K562 (cell line): ENCODE measurements around the gene SLC38A8. TPM values are rescaled to one million over a fixed set of nuclear protein-coding genes. Genes with fewer than 3 reads are reported as not detected.

Experiments used
- ATAC-seq: fragments of 200-7000 bp; cut with Tn5 transposase; 3 replicates; pipeline ENCODE4 v1.9.1; 2020; ENCODE audit warnings: moderate library complexity
- BruUV-seq: library from RNA; stranded (reverse); fragments of 400-500 nt; replicated peaks from 2 replicates; lab custom pipeline; 2021; lab: Mats Ljungman, UMichigan
- CTCF ChIA-PET: fragments of 300-600 bp; formaldehyde crosslinking; extraction: SDS; loops from one replicate; lab custom pipeline; 2021; ENCODE audit warnings: low intra/inter-chr PET ratio; lab: Yijun Ruan, JAX
- POLR2A ChIA-PET: fragments of 300-600, 350-650 bp; sonication (Branson Sonifier 250); formaldehyde crosslinking; extraction: SDS; loops from one replicate; lab custom pipeline; 2021; ENCODE audit warnings: antibody characterized with exemption, inconsistent platforms; lab: Yijun Ruan, JAX
- DNase-seq, 4 experiments: peaks; one replicate each; pipeline versions ENCODE4 v3.0.0 to v3.0.0-alpha.2; 2011 to 2018; ENCODE audit warnings: low spot score in 3 of 4, mixed read lengths in 3 of 4; ENCODE audit errors: extremely low read depth in 1 of 4
- FAIRE-seq: peaks from 2 replicates; lab custom pipeline; 2011; peaks lifted over from hg19 to GRCh38; lab: Jason Lieb, UNC
- H2AFZ ChIP-seq: 2 replicates; pipeline ENCODE4 v1.6.0; 2011; ENCODE audit warnings: low read depth, low read length, control low read depth, inconsistent platforms
- H3K27ac ChIP-seq: fragments of 200-600 bp; 3 replicates; pipeline ENCODE4 v1.8.0; 2011; ENCODE audit warnings: low read depth, mild to moderate bottlenecking, control low read depth, inconsistent platforms, low read length, moderate library complexity, mixed read lengths; ENCODE audit errors: extremely low read depth
- H3K27me3 ChIP-seq, 2 experiments: fragments of 300-600 bp in 1 of 2; 2 replicates in 1 of 2; 3 replicates in 1 of 2; pipeline versions ENCODE4 v1.6.0 to v1.8.0; 2011; ENCODE audit warnings: inconsistent platforms in 2 of 2, low read length in 2 of 2, mild to moderate bottlenecking in 1 of 2, mixed read lengths in 1 of 2, moderate library complexity in 1 of 2; ENCODE audit not compliant: control insufficient read depth in 2 of 2, insufficient read depth in 2 of 2
- H3K36me3 ChIP-seq: fragments of 300-600 bp; 3 replicates; pipeline ENCODE4 v1.8.0; 2011; ENCODE audit warnings: mild to moderate bottlenecking, low read length, inconsistent platforms; ENCODE audit not compliant: control insufficient read depth, insufficient read depth
- H3K4me1 ChIP-seq, 2 experiments: fragments of 200-600 bp in 1 of 2; replicated peaks in 1 of 2; 2 replicates in 1 of 2; 3 replicates in 1 of 2; pipeline versions ENCODE4 v1.5.1 to v1.8.0; 2011; ENCODE audit warnings: inconsistent platforms in 2 of 2, low read length in 2 of 2, mild to moderate bottlenecking in 1 of 2, mixed read lengths in 1 of 2, moderate library complexity in 1 of 2; ENCODE audit not compliant: control insufficient read depth in 2 of 2, insufficient read depth in 2 of 2
- H3K4me2 ChIP-seq: 2 replicates; pipeline ENCODE4 v1.6.1; 2011; ENCODE audit warnings: low read length, control low read depth, inconsistent platforms, mixed read lengths; ENCODE audit not compliant: insufficient read depth
- H3K4me3 ChIP-seq: fragments of 200-600 bp; sonication (generic), shearing (Covaris generic); 2 replicates; pipeline ENCODE4 v1.5.1; 2016; ENCODE audit warnings: control low read depth, inconsistent platforms
- H3K79me2 ChIP-seq: fragments of 200-600 bp; 3 replicates; pipeline ENCODE4 v1.8.0; 2011; ENCODE audit warnings: low read length, inconsistent platforms; ENCODE audit not compliant: control insufficient read depth, insufficient read depth
- H3K9ac ChIP-seq, 2 experiments: 2 replicates each; pipeline versions ENCODE4 v1.6.0 to v1.6.1; 2011; ENCODE audit warnings: low read depth in 2 of 2, low read length in 2 of 2, control low read depth in 1 of 2, inconsistent platforms in 1 of 2, mild to moderate bottlenecking in 1 of 2, mixed read lengths in 1 of 2; ENCODE audit not compliant: insufficient read depth in 1 of 2
- H3K9me1 ChIP-seq: one replicate; pipeline ENCODE4 v1.6.0; 2011; ENCODE audit warnings: inconsistent platforms, mild to moderate bottlenecking, low read length, moderate library complexity; ENCODE audit not compliant: control insufficient read depth, insufficient read depth
- H3K9me3 ChIP-seq: replicated peaks from 2 replicates; pipeline ENCODE4 v1.5.1; 2011; ENCODE audit warnings: low read depth, low read length, inconsistent platforms; ENCODE audit not compliant: control insufficient read depth, insufficient read depth
- H4K20me1 ChIP-seq: replicated peaks from 2 replicates; pipeline ENCODE4 v1.6.1; 2011; ENCODE audit warnings: low read length, inconsistent platforms, mixed read lengths; ENCODE audit not compliant: control insufficient read depth, insufficient read depth
- BDP1 ChIP-seq: IDR thresholded peaks from 3 replicates; pipeline ENCODE4 v1.6.1; 2011; ENCODE audit not compliant: insufficient read length, insufficient read depth
- FOXM1 ChIP-seq, 2 experiments: fragments of 450-650 bp in 1 of 2; sonication (generic) in 1 of 2; formaldehyde crosslinking in 1 of 2; IDR thresholded peaks; 2 replicates each; pipeline versions ENCODE4 v1.6.1 to v1.9.0; 2017 to 2022; ENCODE audit warnings: low read depth in 2 of 2, mild to moderate bottlenecking in 2 of 2, missing genetic modification reagents in 1 of 2, moderate library complexity in 1 of 2
- GABPB1 ChIP-seq: sonication (generic); formaldehyde crosslinking; IDR thresholded peaks from 2 replicates; pipeline ENCODE4 v1.8.0; 2022; ENCODE audit warnings: mild to moderate bottlenecking, missing genetic modification reagents
- HLTF ChIP-seq: fragments of 450-650 bp; IDR thresholded peaks from 2 replicates; pipeline ENCODE4 v1.6.1; 2016
- KDM2B ChIP-seq: fragments of 250-450 bp; sonication (Bioruptor Pico); IDR thresholded peaks from 2 replicates; pipeline ENCODE4 v1.8.0; 2021; ENCODE audit warnings: mild to moderate bottlenecking, moderate library complexity
- NCOA2 ChIP-seq, 2 experiments: fragments of 450-650 bp; IDR thresholded peaks; 2 replicates each; pipeline ENCODE4 v1.6.1; 2018; ENCODE audit warnings: mild to moderate bottlenecking in 2 of 2, moderate library complexity in 1 of 2; ENCODE audit not compliant: partially characterized antibody in 2 of 2
- NR1H2 ChIP-seq: sonication (generic); formaldehyde crosslinking; IDR thresholded peaks from 2 replicates; pipeline ENCODE4 v1.4.0; 2020; ENCODE audit warnings: mild to moderate bottlenecking, missing genetic modification reagents
- STAG1 ChIP-seq: sonication (generic); formaldehyde crosslinking; IDR thresholded peaks from 2 replicates; pipeline ENCODE4 v1.5.0; 2020; ENCODE audit warnings: missing genetic modification reagents, borderline replicate concordance
- STAT6 ChIP-seq: sonication (generic); formaldehyde crosslinking; IDR thresholded peaks from 2 replicates; pipeline ENCODE4 v1.8.1; 2023; ENCODE audit warnings: mild to moderate bottlenecking, missing genetic modification reagents
- TAF15 ChIP-seq: fragments of 200-400 bp; formaldehyde crosslinking; IDR thresholded peaks from 2 replicates; pipeline ENCODE4 v1.6.1; 2017; ENCODE audit warnings: mild to moderate bottlenecking, low read depth, low read length, moderate library complexity
- TRIM24 ChIP-seq, 2 experiments: fragments of 450-650 bp; IDR thresholded peaks; 2 replicates each; pipeline ENCODE4 v1.6.1; 2016
- ZNF507 ChIP-seq: conservative IDR thresholded peaks from 2 replicates; pipeline ENCODE4 v1.6.1; 2017; ENCODE audit warnings: missing genetic modification characterization, missing compliant biosample characterization
- ZNF583 ChIP-seq: fragments of 250-450 bp; sonication (Bioruptor Pico); IDR thresholded peaks from 2 replicates; pipeline ENCODE4 v1.4.0; 2020
- WGBS: fragments of 100-300 bp; shearing (Covaris generic); methylation state at CpG from one replicate; pipeline ENCODE4 v1.1.6; 2016; ENCODE audit warnings: low coverage, mixed read lengths; ENCODE audit not compliant: insufficient coverage; ENCODE audit errors: missing lambda C conversion rate; 5-methylcytosine and 5-hydroxymethylcytosine counted together
- in situ Hi-C: fragments of 300-500 bp; cut with MboI; formaldehyde crosslinking; loops from 4 replicates; pipeline ENCODE4 v1.15.0; 2018; ENCODE audit warnings: inconsistent platforms, mixed read lengths
- intact Hi-C: fragments of 100-400 bp; cut with micrococcal nuclease; formaldehyde crosslinking; loops from 2 replicates; pipeline ENCODE4 v1.14.2; 2022
- polyA plus RNA-seq, 8 experiments: library from polyadenylated mRNA; depleted of rRNA in 4 of 8; stranded (reverse) in 5 of 8; unstranded in 3 of 8; fragments of >200 nt; fragmentation: Nextera tagmentation in 2 of 8; fragmentation: Illumina TruSeq in 1 of 8; extraction: Ambion mirVana in 2 of 8; extraction: Trizol in 1 of 8; gene quantifications; 2 replicates each; pipeline versions ENCODE4 v1.2.1 to v1.2.3, GENCODE V29; 2011 to 2014; ENCODE audit warnings: inconsistent platforms in 1 of 8, missing spikeins in 1 of 8
- total RNA-seq, 7 experiments: library from RNA; depleted of rRNA in 6 of 7; stranded (reverse); fragments of >200 nt in 6 of 7; fragmentation: Illumina TruSeq in 2 of 7; extraction: Trizol in 2 of 7; gene quantifications; 2 replicates each; pipeline versions ENCODE4 v1.2.1 to v1.2.3, GENCODE V29; 2011 to 2021; ENCODE audit warnings: low replicate concordance in 1 of 7
- TF ChIP-seq, protein P1 (sequence below): fragments of 450-650 bp; IDR thresholded peaks from 2 replicates; pipeline ENCODE4 v1.6.1; 2016; ENCODE audit warnings: antibody characterized with exemption
- TF ChIP-seq, protein P2 (sequence below), 2 experiments: fragments of 450-650 bp in 1 of 2; IDR thresholded peaks; 2 replicates each; pipeline ENCODE4 v1.6.1; 2011 to 2017; ENCODE audit warnings: low read depth in 2 of 2, antibody characterized with exemption in 1 of 2, borderline replicate concordance in 1 of 2, low read length in 1 of 2, mild to moderate bottlenecking in 1 of 2, mixed read lengths in 1 of 2; ENCODE audit not compliant: control insufficient read depth in 1 of 2

SLC38A8 gene
- total and polyA plus RNA-seq, 9 of the 15 experiments (the other 6 are each of a cell fraction or from before 2014, with no cell fraction given), result 0.28 TPM; not detected in 8

DNA sequence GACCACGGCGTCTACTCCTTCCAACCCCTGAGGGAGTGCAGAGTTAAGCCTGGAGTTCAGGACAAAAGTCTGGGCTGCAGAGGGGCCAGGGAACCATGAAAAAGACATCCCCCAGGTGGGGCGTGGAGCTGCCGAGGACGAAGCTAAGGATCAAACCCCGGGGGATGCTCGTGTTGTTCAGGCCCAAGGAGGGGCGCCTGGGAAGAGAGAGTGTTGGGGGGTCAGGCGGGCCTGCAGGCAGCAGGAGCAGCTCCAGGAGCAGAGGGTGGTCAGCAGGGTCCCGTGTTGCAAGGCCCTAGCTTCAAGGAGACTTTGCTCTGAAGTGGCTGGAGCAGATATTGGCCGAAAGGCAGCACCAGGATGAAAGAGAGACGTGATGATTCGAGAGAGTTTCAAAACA is 47.9 kb downstream of the SLC38A8 start (continued):
- TF ChIP-seq GABPB1 (CRISPR knock-in tag) (no peak), BDP1 (no peak), TAF15 (no peak), STAG1 (CRISPR knock-in tag) (no peak), ZNF583 (CRISPR knock-in tag) (no peak)
- TF ChIP-seq, protein P1, sequence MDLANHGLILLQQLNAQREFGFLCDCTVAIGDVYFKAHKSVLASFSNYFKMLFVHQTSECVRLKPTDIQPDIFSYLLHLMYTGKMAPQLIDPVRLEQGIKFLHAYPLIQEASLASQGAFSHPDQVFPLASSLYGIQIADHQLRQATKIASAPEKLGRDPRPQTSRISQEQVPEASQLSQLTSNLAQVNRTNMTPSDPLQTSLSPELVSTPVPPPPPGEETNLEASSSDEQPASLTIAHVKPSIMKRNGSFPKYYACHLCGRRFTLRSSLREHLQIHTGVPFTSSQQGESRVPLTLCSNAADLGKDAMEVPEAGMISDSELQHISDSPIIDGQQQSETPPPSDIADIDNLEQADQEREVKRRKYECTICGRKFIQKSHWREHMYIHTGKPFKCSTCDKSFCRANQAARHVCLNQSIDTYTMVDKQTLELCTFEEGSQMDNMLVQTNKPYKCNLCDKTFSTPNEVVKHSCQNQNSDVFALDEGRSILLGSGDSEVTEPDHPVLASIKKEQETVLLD, result no peak
- TF ChIP-seq, all 486 proteins: peak for 0

DNA sequence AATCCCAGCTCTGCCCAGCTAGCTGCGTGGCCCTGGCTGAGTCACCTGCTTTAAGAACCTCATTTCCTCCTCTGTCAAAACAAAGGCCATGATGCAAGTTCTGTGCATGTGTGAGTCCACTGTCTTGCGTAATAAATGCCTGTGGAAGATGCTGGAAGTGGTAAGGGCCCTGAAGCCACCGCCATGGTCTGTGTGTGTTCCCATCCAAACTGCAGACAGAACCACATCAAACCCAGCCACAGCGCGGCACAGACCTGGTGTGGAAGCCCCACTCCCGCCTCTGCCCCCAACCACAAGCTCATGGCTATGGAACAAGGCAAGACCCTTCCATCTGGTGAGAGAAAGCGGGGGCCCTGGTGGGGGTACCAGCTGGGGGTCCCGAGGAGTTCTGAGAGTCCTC is 48.5 kb downstream of the SLC38A8 start:
- no peak overlapping the region for H3K4me3 ChIP-seq
- WGBS, result 14% methylated on average over 8 of the region's 8 CpGs
- no peak overlapping the region for H3K9ac ChIP-seq
- ATAC-seq (peak; percentile 6; the same call in 1 of the 3 replicates), DNase-seq (no peak), FAIRE-seq (no peak)
- no peaks in the 10 kb centered on the region for H3K79me2 ChIP-seq
- no peaks in the 10 kb centered on the region for H3K36me3 ChIP-seq
- CTCF ChIA-PET, result no interaction called here
- intact Hi-C loops (no loop called here), in situ Hi-C loops (no loop called here)
- H2AFZ ChIP-seq, result no peak overlapping the region
- no peak overlapping the region for H3K4me2 ChIP-seq
- peaks cover 64 to 88% of the 10 kb centered on the region in 2 experiments for H3K27me3 ChIP-seq
- BruUV-seq, result no TSS peak
- no peak overlapping the region for H3K27ac ChIP-seq
- H3K9me3 ChIP-seq, result no peaks in the 10 kb centered on the region
- POLR2A ChIA-PET, result interaction anchor here (1.4 kb wide), 1 partner anchor 9 kb away, joined by 5 read pairs; no protein-coding TSS in a partner anchor
- H3K4me1 ChIP-seq, result peaks cover 2 to 5% of the 10 kb centered on the region in 2 experiments; a peak in 3 of 5 replicates
- peaks cover 13% of the 10 kb centered on the region; the same call in 1 of the 2 replicates for H4K20me1 ChIP-seq
- no peaks in the 10 kb centered on the region for H3K9me1 ChIP-seq
- no peak for TF ChIP-seq ZNF507 (tag)
- no peak for TF ChIP-seq STAT6 (CRISPR knock-in tag)
- no peak for TF ChIP-seq NCOA2 (IDR thresholded peaks at IDR 0.05; ENCODE audit: partially characterized antibody in 2 of 2)
- no peak for TF ChIP-seq FOXM1 (IDR thresholded peaks at IDR 0.05; ENCODE audit: low read depth)
- TF ChIP-seq FOXM1 (CRISPR knock-in tag; IDR thresholded peaks at IDR 0.05; ENCODE audit: low read depth), result no peak
- TF ChIP-seq TRIM24 (IDR thresholded peaks at IDR 0.05), result peak; percentile 34 to 68; a peak in 3 of 4 replicates
- no peak for TF ChIP-seq HLTF
- TF ChIP-seq NR1H2 (CRISPR knock-in tag), result no peak
- no peak for TF ChIP-seq KDM2B (CRISPR knock-in tag)
- TF ChIP-seq, protein P2, sequence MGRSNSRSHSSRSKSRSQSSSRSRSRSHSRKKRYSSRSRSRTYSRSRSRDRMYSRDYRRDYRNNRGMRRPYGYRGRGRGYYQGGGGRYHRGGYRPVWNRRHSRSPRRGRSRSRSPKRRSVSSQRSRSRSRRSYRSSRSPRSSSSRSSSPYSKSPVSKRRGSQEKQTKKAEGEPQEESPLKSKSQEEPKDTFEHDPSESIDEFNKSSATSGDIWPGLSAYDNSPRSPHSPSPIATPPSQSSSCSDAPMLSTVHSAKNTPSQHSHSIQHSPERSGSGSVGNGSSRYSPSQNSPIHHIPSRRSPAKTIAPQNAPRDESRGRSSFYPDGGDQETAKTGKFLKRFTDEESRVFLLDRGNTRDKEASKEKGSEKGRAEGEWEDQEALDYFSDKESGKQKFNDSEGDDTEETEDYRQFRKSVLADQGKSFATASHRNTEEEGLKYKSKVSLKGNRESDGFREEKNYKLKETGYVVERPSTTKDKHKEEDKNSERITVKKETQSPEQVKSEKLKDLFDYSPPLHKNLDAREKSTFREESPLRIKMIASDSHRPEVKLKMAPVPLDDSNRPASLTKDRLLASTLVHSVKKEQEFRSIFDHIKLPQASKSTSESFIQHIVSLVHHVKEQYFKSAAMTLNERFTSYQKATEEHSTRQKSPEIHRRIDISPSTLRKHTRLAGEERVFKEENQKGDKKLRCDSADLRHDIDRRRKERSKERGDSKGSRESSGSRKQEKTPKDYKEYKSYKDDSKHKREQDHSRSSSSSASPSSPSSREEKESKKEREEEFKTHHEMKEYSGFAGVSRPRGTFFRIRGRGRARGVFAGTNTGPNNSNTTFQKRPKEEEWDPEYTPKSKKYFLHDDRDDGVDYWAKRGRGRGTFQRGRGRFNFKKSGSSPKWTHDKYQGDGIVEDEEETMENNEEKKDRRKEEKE (IDR thresholded peaks at IDR 0.05; ENCODE audit: borderline replicate concordance in 1 of 2, control insufficient read depth in 1 of 2, low read depth in 2 of 2, low read length in 1 of 2), result no peak
